Testis (tissue), 3 donors: ENCODE results near the gene UBASH3B. TPM values are rescaled to one million over a fixed set of nuclear protein-coding genes. Genes with fewer than 3 reads are reported as not detected.
"Not testable (repeated sequence)": the region's sequence is repeated elsewhere in the genome, so short reads cannot be mapped to it uniquely, and the experiment has no call there.

ENCODE experiments used
- DNase-seq: peaks from one replicate; pipeline ENCODE4 v3.0.0-alpha.2; 2019
- H3K27ac ChIP-seq, 2 donors: fragments of 200-600 bp; sonication (generic); one replicate each; pipeline ENCODE4 v1.5.1; 2019
- H3K27me3 ChIP-seq: fragments of 200-600 bp; sonication (generic); one replicate; pipeline ENCODE4 v1.5.1; 2019
- H3K36me3 ChIP-seq: fragments of 200-600 bp; sonication (generic); one replicate; pipeline ENCODE4 v1.5.1; 2017; ENCODE audit warnings: low read depth; ENCODE audit errors: missing control alignments
- H3K4me1 ChIP-seq: fragments of 200-600 bp; sonication (generic); one replicate; pipeline ENCODE4 v1.5.1; 2019
- H3K4me3 ChIP-seq, 2 donors: fragments of 200-600 bp; sonication (generic); one replicate each; pipeline ENCODE4 v1.5.1; 2017 to 2019
- H3K9me3 ChIP-seq: fragments of 200-600 bp; sonication (generic); one replicate; pipeline ENCODE4 v1.5.1; 2017
- POLR2A ChIP-seq: fragments of 450-650 bp; IDR thresholded peaks from one replicate; pipeline ENCODE4 v1.6.1; 2017; ENCODE audit warnings: antibody characterized with exemption, mild to moderate bottlenecking, moderate library complexity
- WGBS, 2 donors: methylation state at CpG; one replicate each; pipeline ENCODE4 v1.1.5; 2018; 5-methylcytosine and 5-hydroxymethylcytosine counted together
- intact Hi-C: fragments of 100-400 bp; cut with DNase I; formaldehyde crosslinking; loops from one replicate; pipeline ENCODE4 v1.15.1; 2023; ENCODE audit warnings: low total_unique reads
- polyA plus RNA-seq: library from polyadenylated mRNA; stranded (reverse); fragments of 350-450 nt; fragmentation: Illumina TruSeq; extraction: RNeasy Lipid Tissue Mini Kit (QIAGEN cat#74804); gene quantifications from one replicate; pipeline ENCODE4 v1.2.3, GENCODE V29; 2014; ENCODE audit warnings: low read depth, low replicate concordance; ENCODE audit not compliant: insufficient read depth
- total RNA-seq, 2 donors: library from RNA; depleted of rRNA; stranded (reverse); fragments of >200 nt; gene quantifications; one replicate each; pipeline ENCODE4 v1.2.3, GENCODE V29; 2016
- TF ChIP-seq, protein P1 (sequence below), 3 experiments: fragments of 450-650 bp in 2 of 3; fragments of 200-600 bp in 1 of 3; sonication (generic) in 1 of 3; IDR thresholded peaks; one replicate each; pipeline ENCODE4 v1.5.1; 2016 to 2019; ENCODE audit warnings: antibody characterized with exemption in 3 of 3, mild to moderate bottlenecking in 2 of 3, moderate library complexity in 1 of 3

UBASH3B gene
- total and polyA plus RNA-seq, 3 donors from 2014 or later = 3.9 to 20.4 (median 14.6) TPM

DNA sequence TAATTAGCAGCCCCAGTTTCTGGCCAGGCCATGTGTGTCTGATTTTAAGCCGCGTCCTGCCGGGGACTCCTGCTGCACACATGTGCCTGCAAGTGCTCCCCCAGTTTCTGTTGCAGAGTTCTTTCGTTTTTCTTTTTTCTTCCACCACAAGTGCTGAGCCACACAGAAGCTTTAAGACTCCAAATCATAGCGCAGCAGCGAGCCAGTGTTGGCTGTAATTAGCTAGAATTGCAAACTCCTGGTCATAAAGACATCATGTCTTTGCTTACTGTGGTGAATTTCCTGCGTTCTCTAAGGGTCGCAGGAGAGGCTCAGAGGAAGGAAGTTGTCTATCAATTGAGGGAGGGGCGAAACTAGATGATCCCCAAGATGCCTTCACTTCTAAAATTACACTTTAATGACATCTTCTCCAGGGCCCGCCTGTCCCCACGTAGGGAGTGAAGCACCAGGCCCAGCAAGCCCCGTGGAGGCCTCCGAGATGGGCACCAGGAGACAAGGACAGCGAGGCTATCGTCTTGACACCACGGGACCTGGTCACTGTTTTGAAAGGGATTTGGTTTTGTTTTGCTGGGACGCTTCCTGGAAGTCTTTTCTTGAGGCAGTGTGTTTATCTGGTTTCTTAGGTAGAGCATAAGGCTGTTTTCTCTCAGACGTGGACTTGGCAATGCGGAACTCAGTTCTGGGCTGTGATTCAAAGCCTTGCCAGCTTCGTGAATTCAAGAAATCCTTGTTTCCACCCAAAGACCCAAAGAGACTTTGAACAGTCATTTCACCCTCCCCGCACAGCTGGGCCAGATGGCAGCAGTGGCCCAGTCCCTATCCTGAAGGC, 71.8 kb downstream of the UBASH3B start:
- no peak for DNase-seq
- no peaks in the 10 kb centered on the region for H3K36me3 ChIP-seq
- TF ChIP-seq, protein P1, sequence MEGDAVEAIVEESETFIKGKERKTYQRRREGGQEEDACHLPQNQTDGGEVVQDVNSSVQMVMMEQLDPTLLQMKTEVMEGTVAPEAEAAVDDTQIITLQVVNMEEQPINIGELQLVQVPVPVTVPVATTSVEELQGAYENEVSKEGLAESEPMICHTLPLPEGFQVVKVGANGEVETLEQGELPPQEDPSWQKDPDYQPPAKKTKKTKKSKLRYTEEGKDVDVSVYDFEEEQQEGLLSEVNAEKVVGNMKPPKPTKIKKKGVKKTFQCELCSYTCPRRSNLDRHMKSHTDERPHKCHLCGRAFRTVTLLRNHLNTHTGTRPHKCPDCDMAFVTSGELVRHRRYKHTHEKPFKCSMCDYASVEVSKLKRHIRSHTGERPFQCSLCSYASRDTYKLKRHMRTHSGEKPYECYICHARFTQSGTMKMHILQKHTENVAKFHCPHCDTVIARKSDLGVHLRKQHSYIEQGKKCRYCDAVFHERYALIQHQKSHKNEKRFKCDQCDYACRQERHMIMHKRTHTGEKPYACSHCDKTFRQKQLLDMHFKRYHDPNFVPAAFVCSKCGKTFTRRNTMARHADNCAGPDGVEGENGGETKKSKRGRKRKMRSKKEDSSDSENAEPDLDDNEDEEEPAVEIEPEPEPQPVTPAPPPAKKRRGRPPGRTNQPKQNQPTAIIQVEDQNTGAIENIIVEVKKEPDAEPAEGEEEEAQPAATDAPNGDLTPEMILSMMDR (IDR thresholded peaks at IDR 0.05) = no peak
- TF ChIP-seq POLR2A = no peak
- intact Hi-C loops = no loop called here
- H3K4me3 ChIP-seq = no peak overlapping the region
- H3K27ac ChIP-seq = no peak overlapping the region
- no peaks in the 10 kb centered on the region for H3K9me3 ChIP-seq
- H3K4me1 ChIP-seq = no peaks in the 10 kb centered on the region
- H3K27me3 ChIP-seq = no peaks in the 10 kb centered on the region
- WGBS, 2 donors = 67 to 71% methylated on average over 21 of the region's 21 CpGs

DNA sequence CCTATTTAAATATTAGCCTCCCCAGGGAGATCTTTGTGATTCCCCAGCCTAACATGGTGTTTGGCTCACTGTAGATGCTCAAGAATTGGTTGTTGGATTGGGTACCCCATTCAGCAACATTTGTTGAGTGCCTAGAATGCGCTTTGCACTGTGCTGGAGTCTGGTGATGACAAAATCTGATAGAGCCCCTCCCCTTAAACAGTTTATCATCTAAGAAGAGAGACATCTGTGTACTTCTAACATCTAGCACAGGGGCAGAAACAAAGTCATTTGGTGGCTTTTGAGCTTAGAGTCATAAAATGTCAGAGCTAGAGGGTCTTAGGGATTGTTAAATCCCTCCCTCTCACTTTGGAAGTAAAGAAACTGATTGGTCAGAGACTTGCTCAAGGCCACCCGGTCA, 73.0 kb downstream of the UBASH3B start:
- Histone ChIP-seq H3K9me3 (no peaks in the 10 kb centered on the region), H3K27ac (no peak overlapping the region), H3K4me1 (no peaks in the 10 kb centered on the region), H3K36me3 (no peaks in the 10 kb centered on the region), H3K4me3 (no peak overlapping the region), H3K27me3 (no peaks in the 10 kb centered on the region)
- DNase-seq = no peak
- intact Hi-C loops = no loop called here
- no peak for TF ChIP-seq POLR2A
- TF ChIP-seq, protein P1 (IDR thresholded peaks at IDR 0.05) = no peak
- WGBS, 2 donors = 83 to 88% methylated on average over 2 of the region's 2 CpGs

DNA sequence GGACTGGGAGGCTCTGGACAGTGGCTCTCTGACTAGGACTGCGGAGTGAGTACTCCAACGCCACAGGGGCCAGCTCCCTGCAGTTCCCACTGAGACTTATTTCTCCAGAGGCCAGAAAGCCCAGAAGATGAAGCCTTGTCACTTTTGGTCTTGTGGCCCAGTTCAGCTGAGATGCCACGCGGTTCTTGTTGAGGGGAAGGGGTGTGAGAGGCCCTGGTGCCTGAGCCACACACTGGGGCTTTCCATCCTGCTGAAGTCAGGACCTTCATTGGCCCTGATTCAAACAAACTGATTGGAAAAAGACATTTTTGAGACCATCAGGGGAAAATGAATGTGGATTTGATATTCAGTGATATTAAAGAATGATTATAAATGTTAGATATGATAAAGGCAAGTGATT, 73.6 kb downstream of the UBASH3B start:
- Histone ChIP-seq H3K36me3 (no peaks in the 10 kb centered on the region), H3K27ac (no peak overlapping the region), H3K9me3 (no peaks in the 10 kb centered on the region), H3K4me3 (no peak overlapping the region), H3K4me1 (no peaks in the 10 kb centered on the region), H3K27me3 (no peaks in the 10 kb centered on the region)
- no peak for DNase-seq
- TF ChIP-seq, protein P1 (IDR thresholded peaks at IDR 0.05) = no peak
- no peak for TF ChIP-seq POLR2A
- intact Hi-C loops = no loop called here
- WGBS, 2 donors = 61 to 69% methylated on average over 4 of the region's 4 CpGs

DNA sequence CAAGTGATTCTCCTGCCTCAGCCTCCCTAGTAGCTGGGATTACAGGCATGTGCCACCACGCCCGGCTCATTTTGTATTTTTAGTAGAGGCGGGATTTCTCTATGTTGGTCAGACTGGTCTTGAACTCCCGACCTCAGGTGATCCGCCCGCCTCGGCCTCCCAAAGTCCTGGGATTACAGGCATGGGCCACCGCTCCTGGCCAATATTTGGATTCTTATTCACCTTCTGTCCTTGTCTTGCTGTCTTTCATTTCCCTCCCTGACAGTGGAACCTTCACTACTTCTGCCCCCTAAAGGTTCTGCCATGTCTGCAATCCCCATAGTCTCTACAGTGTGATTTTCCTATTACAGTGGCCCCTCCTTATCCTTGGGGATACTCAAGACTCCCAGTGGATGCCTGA, 75.2 kb downstream of the UBASH3B start:
- intact Hi-C loops, H3K4me3 ChIP-seq: not testable (repeated sequence)
- WGBS, 2 donors = 92 to 97% methylated on average over 8 of the region's 8 CpGs

DNA sequence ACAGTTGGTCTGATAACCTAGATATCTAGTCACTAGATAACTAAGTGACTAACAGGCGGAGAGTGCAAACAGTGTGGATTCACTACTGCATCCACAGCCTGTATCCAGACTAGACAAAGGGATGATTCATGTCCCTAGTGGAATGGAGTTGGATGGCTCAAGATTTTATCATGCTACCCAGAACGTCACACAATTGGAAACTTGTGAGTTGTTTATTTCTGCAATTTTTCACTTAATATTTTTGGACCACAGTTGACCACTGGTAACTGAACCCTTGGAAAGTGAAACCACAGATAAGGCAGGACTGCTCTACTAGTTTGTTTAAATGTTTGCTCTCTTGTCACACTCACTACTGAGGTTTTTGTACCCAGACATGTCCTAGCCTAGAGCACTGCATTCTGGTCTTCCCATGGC, 76.0 kb downstream of the UBASH3B start:
- H3K4me1 ChIP-seq = no peaks in the 10 kb centered on the region
- H3K27me3 ChIP-seq = no peaks in the 10 kb centered on the region
- 62 to 63% methylated on average over 2 of the region's 2 CpGs for WGBS, 2 donors
- intact Hi-C loops = no loop called here
- H3K4me3 ChIP-seq = no peak overlapping the region
- no peaks in the 10 kb centered on the region for H3K9me3 ChIP-seq
- no peaks in the 10 kb centered on the region for H3K36me3 ChIP-seq
- DNase-seq = no peak
- TF ChIP-seq, protein P1 (IDR thresholded peaks at IDR 0.05) = no peak
- no peak for TF ChIP-seq POLR2A
- H3K27ac ChIP-seq = no peak overlapping the region

More for the DNA sequence above, 75.2 kb downstream of the UBASH3B start:
- H3K9me3 ChIP-seq, H3K27ac ChIP-seq, H3K36me3 ChIP-seq, H3K27me3 ChIP-seq, H3K4me1 ChIP-seq, DNase-seq: not testable (repeated sequence)
